ENCODE data around the gene GH2.

The GH2 gene

GRCh38 chr17:63840591-63841349, 41.0 kb downstream of the GH2 start:
- Histone ChIP-seq H3K4me3 (ENCODE audit: low read depth, low read length, poor library complexity, severe bottlenecking) (peak overlapping the region; percentile 95), H3K9me2 (ENCODE audit: low read depth, low read length) (no peaks in the 10 kb centered on the region), H3K27me3 (ENCODE audit: insufficient read depth, low read length) (no peaks in the 10 kb centered on the region), H3K4me1 (ENCODE audit: insufficient read depth, low read length, severe bottlenecking) (peaks cover 49% of the 10 kb centered on the region), H3K36me3 (ENCODE audit: insufficient read depth, low read length) (peaks cover 22% of the 10 kb centered on the region), H3F3A (ENCODE audit: insufficient read depth, low read length) (0 out of 2 replicates have a peak, but pooled peaks cover 6% of the 10 kb centered on the region), H3K27ac (ENCODE audit: low read depth, low read length, poor library complexity, severe bottlenecking) (peak overlapping the region; percentile 44), H3K79me2 (ENCODE audit: insufficient read depth, low read length) (peaks cover 36% of the 10 kb centered on the region), H3K9me3 (ENCODE audit: low read length) (no peaks in the 10 kb centered on the region), H4K20me1 (ENCODE audit: insufficient read depth, low read length) (no peaks in the 10 kb centered on the region), H3K9ac (ENCODE audit: low read length) (peak overlapping the region; percentile 89), H2AFZ (ENCODE audit: low read length) (no peak overlapping the region), H3K4me2 (ENCODE audit: low read length) (peak overlapping the region; percentile 83)
- no peak for TF ChIP-seq CTCF (IDR thresholded peaks at IDR 0.05; ENCODE audit: low read length)
- TF ChIP-seq EZH2 (IDR thresholded peaks at IDR 0.05; ENCODE audit: borderline replicate concordance, low read length), result no peak

GRCh38 chr17:63838631-63839171, 43.0 kb downstream of the GH2 start:
- Histone ChIP-seq H3K79me2 (ENCODE audit: insufficient read depth, low read length) (peaks cover 36% of the 10 kb centered on the region), H3K9ac (ENCODE audit: low read length) (peak overlapping the region; percentile 48; the same call in 1 of the 2 replicates), H3K4me3 (ENCODE audit: low read depth, low read length, poor library complexity, severe bottlenecking) (peak overlapping the region; percentile 43)

GRCh38 chr17:63837962-63838600, 43.7 kb downstream of the GH2 start:
- H3K79me2 ChIP-seq (ENCODE audit: insufficient read depth, low read length), result peaks cover 36% of the 10 kb centered on the region
- H3K27ac ChIP-seq (ENCODE audit: low read depth, low read length, poor library complexity, severe bottlenecking), result no peak overlapping the region
- no peak overlapping the region for H3K4me3 ChIP-seq (ENCODE audit: low read depth, low read length, poor library complexity, severe bottlenecking)
- no peaks in the 10 kb centered on the region for H3F3A ChIP-seq (ENCODE audit: insufficient read depth, low read length)
- H2AFZ ChIP-seq (ENCODE audit: low read length), result no peak overlapping the region
- H3K9ac ChIP-seq (ENCODE audit: low read length), result no peak overlapping the region; the same call in 1 of the 2 replicates
- no peaks in the 10 kb centered on the region for H3K9me3 ChIP-seq (ENCODE audit: low read length)
- no peaks in the 10 kb centered on the region for H3K27me3 ChIP-seq (ENCODE audit: insufficient read depth, low read length)
- no peaks in the 10 kb centered on the region for H3K9me2 ChIP-seq (ENCODE audit: low read depth, low read length)
- no peaks in the 10 kb centered on the region for H4K20me1 ChIP-seq (ENCODE audit: insufficient read depth, low read length)
- peaks cover 47% of the 10 kb centered on the region for H3K36me3 ChIP-seq (ENCODE audit: insufficient read depth, low read length)
- peak overlapping the region; percentile 65; the same call in 1 of the 2 replicates for H3K4me2 ChIP-seq (ENCODE audit: low read length)
- TF ChIP-seq EZH2 (IDR thresholded peaks at IDR 0.05; ENCODE audit: borderline replicate concordance, low read length), result no peak
- H3K4me1 ChIP-seq (ENCODE audit: insufficient read depth, low read length, severe bottlenecking), result peaks cover 38% of the 10 kb centered on the region

More at GRCh38 chr17:63838631-63839171, 43.0 kb downstream of the GH2 start:
- no peak for TF ChIP-seq EZH2 (IDR thresholded peaks at IDR 0.05; ENCODE audit: borderline replicate concordance, low read length)
- Histone ChIP-seq H3K27ac (ENCODE audit: low read depth, low read length, poor library complexity, severe bottlenecking) (peak overlapping the region; percentile 54), H2AFZ (ENCODE audit: low read length) (no peak overlapping the region), H3K9me3 (ENCODE audit: low read length) (no peaks in the 10 kb centered on the region), H3K4me2 (ENCODE audit: low read length) (peak overlapping the region; percentile 65), H3K27me3 (ENCODE audit: insufficient read depth, low read length) (no peaks in the 10 kb centered on the region), H3K36me3 (ENCODE audit: insufficient read depth, low read length) (peaks cover 41% of the 10 kb centered on the region), H3F3A (ENCODE audit: insufficient read depth, low read length) (0 out of 2 replicates have a peak, but pooled peaks cover 2% of the 10 kb centered on the region), H4K20me1 (ENCODE audit: insufficient read depth, low read length) (no peaks in the 10 kb centered on the region), H3K9me2 (ENCODE audit: low read depth, low read length) (no peaks in the 10 kb centered on the region), H3K4me1 (ENCODE audit: insufficient read depth, low read length, severe bottlenecking) (peaks cover 42% of the 10 kb centered on the region)

- Histone ChIP-seq H3K9me2 (ENCODE audit: low read depth, low read length) (no peaks in the 10 kb centered on the region), H3K4me3 (ENCODE audit: low read depth, low read length, poor library complexity, severe bottlenecking) (no peak overlapping the region), H3K36me3 (ENCODE audit: insufficient read depth, low read length) (peaks cover 53% of the 10 kb centered on the region), H3K79me2 (ENCODE audit: insufficient read depth, low read length) (peaks cover 36% of the 10 kb centered on the region), H3K9me3 (ENCODE audit: low read length) (no peaks in the 10 kb centered on the region), H4K20me1 (ENCODE audit: insufficient read depth, low read length) (no peaks in the 10 kb centered on the region), H3K9ac (ENCODE audit: low read length) (no peak overlapping the region), H3K4me2 (ENCODE audit: low read length) (no peak overlapping the region), H2AFZ (ENCODE audit: low read length) (no peak overlapping the region), H3K27me3 (ENCODE audit: insufficient read depth, low read length) (no peaks in the 10 kb centered on the region), H3K4me1 (ENCODE audit: insufficient read depth, low read length, severe bottlenecking) (peaks cover 38% of the 10 kb centered on the region), H3F3A (ENCODE audit: insufficient read depth, low read length) (no peaks in the 10 kb centered on the region), H3K27ac (ENCODE audit: low read depth, low read length, poor library complexity, severe bottlenecking) (no peak overlapping the region)
- no peak for TF ChIP-seq EZH2 (IDR thresholded peaks at IDR 0.05; ENCODE audit: borderline replicate concordance, low read length)
- TF ChIP-seq CTCF (IDR thresholded peaks at IDR 0.05; ENCODE audit: low read length), result no peak
Measured at GRCh38 chr17:63837480-63837879, 44.3 kb downstream of the GH2 start.

Measured in OCI-LY1 (cell line).